ENCODE results near the gene TSC2. TPM values are rescaled to one million over a fixed set of nuclear protein-coding genes. Genes with fewer than 3 reads are reported as not detected.
A peak's percentile ranks its signal among the peaks of the same experiment; 100 is the strongest.

The TSC2 gene
- total RNA-seq, 2 donors from 2014 or later = 73.9 to 152 TPM

GRCh38 chr16:2086812-2087747 lies 39.3 kb downstream of the TSC2 start:
- Histone ChIP-seq H3K27me3 (no peaks in the 10 kb centered on the region), H3K36me3 (replicated peaks in 1 of 2; ENCODE audit: insufficient read depth in 1 of 2, low read depth in 2 of 2) (peaks cover 4 to 10% of the 10 kb centered on the region in 2 donors), H3K4me3 (no peak overlapping the region), H3K27ac (no peak overlapping the region), H3K4me1 (peaks cover 40% of the 10 kb centered on the region), H3K9me3 (no peaks in the 10 kb centered on the region)
- ATAC-seq (no peak), DNase-seq (no peak)
- WGBS, 2 donors = 90 to 96% methylated on average over 7 to 26 of the region's 30 CpGs
- intact Hi-C loops (cut with DNase I) = loop anchor here (10.0 kb wide), 1 partner anchor 62 kb away; the partner anchor contains the start of gene NHERF2
- no peak for TF ChIP-seq POLR2A (IDR thresholded peaks at IDR 0.05)
- TF ChIP-seq, protein P1, sequence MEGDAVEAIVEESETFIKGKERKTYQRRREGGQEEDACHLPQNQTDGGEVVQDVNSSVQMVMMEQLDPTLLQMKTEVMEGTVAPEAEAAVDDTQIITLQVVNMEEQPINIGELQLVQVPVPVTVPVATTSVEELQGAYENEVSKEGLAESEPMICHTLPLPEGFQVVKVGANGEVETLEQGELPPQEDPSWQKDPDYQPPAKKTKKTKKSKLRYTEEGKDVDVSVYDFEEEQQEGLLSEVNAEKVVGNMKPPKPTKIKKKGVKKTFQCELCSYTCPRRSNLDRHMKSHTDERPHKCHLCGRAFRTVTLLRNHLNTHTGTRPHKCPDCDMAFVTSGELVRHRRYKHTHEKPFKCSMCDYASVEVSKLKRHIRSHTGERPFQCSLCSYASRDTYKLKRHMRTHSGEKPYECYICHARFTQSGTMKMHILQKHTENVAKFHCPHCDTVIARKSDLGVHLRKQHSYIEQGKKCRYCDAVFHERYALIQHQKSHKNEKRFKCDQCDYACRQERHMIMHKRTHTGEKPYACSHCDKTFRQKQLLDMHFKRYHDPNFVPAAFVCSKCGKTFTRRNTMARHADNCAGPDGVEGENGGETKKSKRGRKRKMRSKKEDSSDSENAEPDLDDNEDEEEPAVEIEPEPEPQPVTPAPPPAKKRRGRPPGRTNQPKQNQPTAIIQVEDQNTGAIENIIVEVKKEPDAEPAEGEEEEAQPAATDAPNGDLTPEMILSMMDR (IDR thresholded peaks at IDR 0.05) = no peak

- peaks cover 4 to 10% of the 10 kb centered on the region in 2 donors for H3K36me3 ChIP-seq (replicated peaks in 1 of 2; ENCODE audit: insufficient read depth in 1 of 2, low read depth in 2 of 2)
- no peak overlapping the region for H3K4me3 ChIP-seq
- TF ChIP-seq, protein P1 (IDR thresholded peaks at IDR 0.05) = no peak
- TF ChIP-seq POLR2A (IDR thresholded peaks at IDR 0.05) = no peak
- DNase-seq (no peak), ATAC-seq (no peak)
- no peaks in the 10 kb centered on the region for H3K27me3 ChIP-seq
- H3K27ac ChIP-seq = no peak overlapping the region
- H3K9me3 ChIP-seq = no peaks in the 10 kb centered on the region
- WGBS, 2 donors = 90 to 91% methylated on average over 12 to 32 of the region's 41 CpGs
- peaks cover 33% of the 10 kb centered on the region for H3K4me1 ChIP-seq
- intact Hi-C loops (cut with DNase I) = loop anchor here (10.0 kb wide), 1 partner anchor 63 kb away; the partner anchor contains the start of gene NHERF2
Measured at GRCh38 chr16:2087748-2088631, 40.2 kb downstream of the TSC2 start.

DNA sequence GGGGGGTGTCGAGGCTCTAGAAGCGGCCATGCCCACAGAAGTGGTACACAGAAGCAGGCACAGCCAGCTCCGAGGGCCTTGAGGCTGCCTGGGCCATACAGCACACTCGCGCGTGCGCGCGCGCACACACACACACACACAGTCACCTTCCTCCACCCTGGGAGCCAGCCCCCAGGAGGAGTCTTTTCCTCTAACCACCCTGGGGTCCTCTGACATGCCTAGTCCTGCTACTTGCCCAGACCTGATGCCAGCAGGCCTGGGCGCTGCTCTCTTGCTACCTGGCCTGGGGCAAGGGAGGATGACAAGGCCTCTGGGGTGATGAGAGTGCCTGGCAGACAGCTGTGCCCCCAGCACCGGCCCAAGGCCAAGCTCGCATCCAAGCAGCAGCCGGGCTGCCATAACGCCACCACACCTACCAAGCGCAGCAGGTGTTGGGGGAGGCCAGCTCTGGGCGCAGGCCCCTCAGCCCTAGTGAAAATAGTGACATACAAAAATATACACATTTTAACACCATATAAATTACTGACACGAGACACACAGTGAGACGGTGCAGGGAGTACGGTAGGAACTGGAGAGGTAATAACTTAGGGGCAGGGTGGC lies 41.1 kb downstream of the TSC2 start:
- no peak for ATAC-seq
- DNase-seq = no peak
- Histone ChIP-seq H3K4me3 (no peak overlapping the region), H3K27me3 (no peaks in the 10 kb centered on the region), H3K36me3 (replicated peaks in 1 of 2; ENCODE audit: insufficient read depth in 1 of 2, low read depth in 2 of 2) (peaks cover 4 to 10% of the 10 kb centered on the region in 2 donors), H3K4me1 (peaks cover 31% of the 10 kb centered on the region), H3K27ac (no peak overlapping the region), H3K9me3 (no peaks in the 10 kb centered on the region)
- intact Hi-C loops (cut with DNase I) = loop anchor here (10.0 kb wide), 1 partner anchor 64 kb away; the partner anchor contains the start of gene NHERF2
- 89 to 100% methylated on average over 4 to 19 of the region's 20 CpGs for WGBS, 2 donors
- TF ChIP-seq POLR2A (IDR thresholded peaks at IDR 0.05) = no peak
- TF ChIP-seq, protein P1 (IDR thresholded peaks at IDR 0.05) = no peak

GRCh38 chr16:2089706-2090480 lies 42.1 kb downstream of the TSC2 start:
- intact Hi-C loops (cut with DNase I) = loop anchor here (10.0 kb wide), 1 partner anchor 65 kb away; the partner anchor contains the start of gene NHERF2
- 60 to 89% methylated on average over 12 to 31 of the region's 44 CpGs for WGBS, 2 donors
- Histone ChIP-seq H3K4me3 (no peak overlapping the region), H3K9me3 (no peaks in the 10 kb centered on the region), H3K27me3 (no peaks in the 10 kb centered on the region), H3K27ac (peak overlapping the region; percentile 48 to 90 (median 84)), H3K36me3 (replicated peaks in 1 of 2; ENCODE audit: insufficient read depth in 1 of 2, low read depth in 2 of 2) (peaks cover 4 to 10% of the 10 kb centered on the region in 2 donors), H3K4me1 (peaks cover 31% of the 10 kb centered on the region)
- TF ChIP-seq, protein P1 (IDR thresholded peaks at IDR 0.05) = no peak
- TF ChIP-seq POLR2A (IDR thresholded peaks at IDR 0.05) = no peak
- DNase-seq (peak in 1 of 4 donors; percentile 33), ATAC-seq (no peak)
